WTC11 (cell line): ENCODE measurements around the gene SMYD3. TPM values are rescaled to one million over a fixed set of nuclear protein-coding genes. Genes with fewer than 3 reads are reported as not detected.

ENCODE experiments used
- ATAC-seq: fragments of 200-7000 bp; cut with Tn5 transposase; 2 replicates; pipeline ENCODE4 v1.10.0; 2021; ENCODE audit warnings: mild to moderate bottlenecking, moderate library complexity
- CTCF ChIA-PET: fragments of 300-600 bp; sonication (Branson Sonifier 250); formaldehyde crosslinking; loops from one replicate; lab custom pipeline; 2021; ENCODE audit warnings: antibody characterized with exemption; lab: Charles Lee
- POLR2A ChIA-PET: fragments of 350-600 bp; sonication (Branson Sonifier 250); formaldehyde crosslinking; loops from one replicate; lab custom pipeline; 2021; ENCODE audit warnings: antibody characterized with exemption; lab: Charles Lee
- DNase-seq: peaks from one replicate; pipeline ENCODE4 v3.0.0; 2021; ENCODE audit warnings: low spot score
- H3K27ac Mint-ChIP-seq: 2 replicates; pipeline ENCODE4 v1.8.0; 2021; ENCODE audit warnings: mixed read lengths
- H3K27me3 Mint-ChIP-seq: 2 replicates; pipeline ENCODE4 v1.8.0; 2021; ENCODE audit warnings: low read depth, mild to moderate bottlenecking, moderate library complexity, mixed read lengths
- H3K36me3 Mint-ChIP-seq: 2 replicates; pipeline ENCODE4 v1.8.0; 2021; ENCODE audit warnings: mixed read lengths
- H3K4me1 Mint-ChIP-seq: 2 replicates; pipeline ENCODE4 v1.8.0; 2022; ENCODE audit warnings: mixed read lengths
- H3K4me3 Mint-ChIP-seq: 2 replicates; pipeline ENCODE4 v1.8.0; 2021; ENCODE audit warnings: mild to moderate bottlenecking, moderate library complexity, mixed read lengths
- H3K9me3 Mint-ChIP-seq: 2 replicates; pipeline ENCODE4 v1.8.0; 2021; ENCODE audit warnings: mixed read lengths
- AR ChIP-seq: fragments of 250-450 bp; sonication (Bioruptor Pico); IDR thresholded peaks from 2 replicates; pipeline ENCODE4 v1.9.0; 2021; ENCODE audit warnings: mild to moderate bottlenecking
- ATF6 ChIP-seq: sonication (generic); formaldehyde crosslinking; IDR thresholded peaks from 2 replicates; pipeline ENCODE4 v1.8.1; 2023; ENCODE audit warnings: mild to moderate bottlenecking, missing genetic modification reagents
- E2F1 ChIP-seq: sonication (generic); formaldehyde crosslinking; IDR thresholded peaks from 2 replicates; pipeline ENCODE4 v1.8.0; 2022; ENCODE audit warnings: mild to moderate bottlenecking, missing genetic modification reagents
- ESRRA ChIP-seq: sonication (generic); formaldehyde crosslinking; IDR thresholded peaks from 2 replicates; pipeline ENCODE4 v1.8.1; 2022; ENCODE audit warnings: mild to moderate bottlenecking, missing genetic modification reagents, borderline replicate concordance
- JAZF1 ChIP-seq: fragments of 250-450 bp; sonication (Bioruptor Pico); IDR thresholded peaks from 2 replicates; pipeline ENCODE4 v1.9.0; 2021; ENCODE audit warnings: moderate library complexity, mild to moderate bottlenecking, inconsistent platforms
- MLX ChIP-seq: sonication (generic); formaldehyde crosslinking; IDR thresholded peaks from 2 replicates; pipeline ENCODE4 v1.8.1; 2023; ENCODE audit warnings: mild to moderate bottlenecking, missing genetic modification reagents, moderate library complexity
- NFATC4 ChIP-seq: fragments of 250-450 bp; sonication (Bioruptor Pico); IDR thresholded peaks from 2 replicates; pipeline ENCODE4 v1.9.0; 2021; ENCODE audit warnings: mild to moderate bottlenecking
- NR3C1 ChIP-seq: sonication (generic); formaldehyde crosslinking; conservative IDR thresholded peaks from 2 replicates; pipeline ENCODE4 v1.8.1; 2023; ENCODE audit warnings: low read depth, mild to moderate bottlenecking, missing genetic modification reagents
- OVOL2 ChIP-seq: fragments of 250-450 bp; sonication (Bioruptor Pico); IDR thresholded peaks from 2 replicates; pipeline ENCODE4 v1.9.0; 2021; ENCODE audit warnings: mild to moderate bottlenecking, borderline replicate concordance
- RORB ChIP-seq: fragments of 250-450 bp; sonication (Bioruptor Pico); IDR thresholded peaks from 2 replicates; pipeline ENCODE4 v1.9.0; 2021; ENCODE audit warnings: mild to moderate bottlenecking
- SMAD4 ChIP-seq: sonication (generic); formaldehyde crosslinking; IDR thresholded peaks from 2 replicates; pipeline ENCODE4 v1.8.0; 2022; ENCODE audit warnings: mild to moderate bottlenecking, missing genetic modification reagents
- TCF7 ChIP-seq: sonication (generic); formaldehyde crosslinking; IDR thresholded peaks from 2 replicates; pipeline ENCODE4 v1.8.0; 2022; ENCODE audit warnings: mild to moderate bottlenecking, low read depth, missing genetic modification reagents, moderate library complexity
- TP53 ChIP-seq: sonication (generic); formaldehyde crosslinking; IDR thresholded peaks from 2 replicates; pipeline ENCODE4 v1.8.1; 2023; ENCODE audit warnings: mild to moderate bottlenecking, missing genetic modification reagents
- USF1 ChIP-seq: sonication (generic); formaldehyde crosslinking; IDR thresholded peaks from 2 replicates; pipeline ENCODE4 v1.8.0; 2022; ENCODE audit warnings: mild to moderate bottlenecking, missing genetic modification reagents
- ZBTB21 ChIP-seq: sonication (generic); formaldehyde crosslinking; IDR thresholded peaks from 2 replicates; pipeline ENCODE4 v1.8.1; 2023; ENCODE audit warnings: mild to moderate bottlenecking, missing genetic modification reagents, borderline replicate concordance
- ZNF263 ChIP-seq: sonication (generic); formaldehyde crosslinking; IDR thresholded peaks from 2 replicates; pipeline ENCODE4 v1.8.1; 2022; ENCODE audit warnings: low read depth, mild to moderate bottlenecking, moderate library complexity, missing genetic modification reagents
- ZNF281 ChIP-seq: sonication (generic); formaldehyde crosslinking; IDR thresholded peaks from 2 replicates; pipeline ENCODE4 v1.8.0; 2023; ENCODE audit warnings: mild to moderate bottlenecking, missing genetic modification reagents
- ZNF396 ChIP-seq: fragments of 250-450 bp; sonication (Bioruptor Pico); IDR thresholded peaks from 2 replicates; pipeline ENCODE4 v1.8.0; 2021; ENCODE audit warnings: mild to moderate bottlenecking, moderate library complexity, borderline replicate concordance
- total RNA-seq: library from RNA; stranded (reverse); gene quantifications from 3 replicates; pipeline ENCODE4 v1.2.3, GENCODE V29; 2021

Gene SMYD3
- total RNA-seq, 1 experiment from 2014 or later = 21.4 TPM

- Mint-ChIP-seq H3K4me1 (peaks cover 45% of the 10 kb centered on the region), H3K4me3 (no peak overlapping the region), H3K9me3 (no peaks in the 10 kb centered on the region), H3K27ac (no peak overlapping the region), H3K36me3 (no peaks in the 10 kb centered on the region), H3K27me3 (peaks cover 69% of the 10 kb centered on the region)
- no peak for TF ChIP-seq ZNF396
- no peak for TF ChIP-seq ZBTB21
- TF ChIP-seq E2F1 (CRISPR knock-in tag) = no peak
- no peak for TF ChIP-seq NR3C1 (CRISPR knock-in tag)
- TF ChIP-seq RORB (CRISPR knock-in tag) = no peak
- no peak for TF ChIP-seq ZNF263
- TF ChIP-seq JAZF1 (CRISPR knock-in tag) = no peak
- ATAC-seq (no peak), DNase-seq (no peak)
- ChIA-PET POLR2A (no interaction called here), CTCF (no interaction called here)
Observed at GRCh38 chr1:246064891-246065290, 442.2 kb downstream of the SMYD3 start.

- DNase-seq (no peak), ATAC-seq (no peak)
- TF ChIP-seq MLX (CRISPR knock-in tag) (no peak), SMAD4 (CRISPR knock-in tag) (no peak), ZNF281 (no peak), USF1 (CRISPR knock-in tag) (no peak), NFATC4 (CRISPR knock-in tag) (no peak), ESRRA (CRISPR knock-in tag) (no peak), OVOL2 (CRISPR knock-in tag) (no peak), AR (CRISPR knock-in tag) (no peak), ATF6 (CRISPR knock-in tag) (no peak), TCF7 (CRISPR knock-in tag) (no peak), TP53 (CRISPR knock-in tag) (no peak), ZNF396 (no peak)
- Mint-ChIP-seq H3K4me1 (peaks cover 36% of the 10 kb centered on the region), H3K36me3 (no peaks in the 10 kb centered on the region), H3K27me3 (peaks cover 52% of the 10 kb centered on the region), H3K4me3 (no peak overlapping the region), H3K27ac (no peak overlapping the region), H3K9me3 (no peaks in the 10 kb centered on the region)
- ChIA-PET CTCF (no interaction called here), POLR2A (no interaction called here)
Observed at GRCh38 chr1:246063013-246063616, 444.0 kb downstream of the SMYD3 start.
